ENCODE results near the gene CCDC134. TPM values are rescaled to one million over a fixed set of nuclear protein-coding genes. Genes with fewer than 3 reads are reported as not detected.

CCDC134 gene
- total RNA-seq, 1 donor from 2014 or later: 24.2 TPM

GRCh38 chr22:41840216-41840615 is 39.7 kb downstream of the CCDC134 start:
- TF ChIP-seq CTCF (IDR thresholded peaks at IDR 0.05; ENCODE audit: unreplicated experiment): no peak
- DNase-seq (ENCODE audit: low spot score, unreplicated experiment): no peak
- Mint-ChIP-seq H3K36me3 (ENCODE audit: insufficient read depth) (peaks cover 26% of the 10 kb centered on the region), H3K27ac (peak overlapping the region; percentile 89), H3K4me3 (ENCODE audit: low read depth) (no peak overlapping the region), H3K9me3 (ENCODE audit: low read depth) (no peaks in the 10 kb centered on the region), H3K27me3 (no peaks in the 10 kb centered on the region), H3K4me1 (ENCODE audit: low read depth) (peaks cover 46% of the 10 kb centered on the region)

DNA sequence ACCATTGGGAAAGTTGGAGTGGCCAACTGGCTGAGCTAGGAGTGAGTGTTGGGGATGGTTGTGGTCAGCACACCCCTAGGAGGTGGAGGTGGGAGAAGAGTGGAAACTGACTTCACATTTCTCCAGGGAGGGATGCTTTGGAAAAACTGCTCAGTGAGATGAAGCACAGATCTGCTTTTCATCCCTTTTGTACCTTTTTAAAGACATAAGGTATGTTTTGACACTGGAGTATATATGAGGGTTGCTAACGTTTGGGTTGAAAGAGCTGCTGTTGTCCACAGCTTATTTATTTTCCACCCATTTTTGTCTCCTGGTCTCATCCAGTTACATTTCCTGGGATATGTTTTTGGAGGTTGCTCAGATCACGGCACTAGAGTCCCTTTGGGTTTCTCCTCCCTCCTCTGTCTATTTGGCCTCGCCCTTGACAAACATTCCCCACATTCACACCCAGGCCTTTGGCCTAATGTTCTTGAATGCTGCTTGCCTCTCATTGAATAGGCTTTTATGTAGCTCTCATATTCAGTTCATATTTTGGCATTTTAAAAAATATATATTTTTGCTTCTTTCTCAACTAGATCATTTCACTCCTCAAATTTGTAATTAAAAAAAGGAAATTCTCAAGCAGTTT is 40.7 kb downstream of the CCDC134 start:
- Mint-ChIP-seq H3K27me3 (no peaks in the 10 kb centered on the region), H3K36me3 (ENCODE audit: insufficient read depth) (peaks cover 22% of the 10 kb centered on the region), H3K9me3 (ENCODE audit: low read depth) (no peaks in the 10 kb centered on the region), H3K4me3 (ENCODE audit: low read depth) (no peak overlapping the region), H3K27ac (peak overlapping the region; percentile 89), H3K4me1 (ENCODE audit: low read depth) (peaks cover 53% of the 10 kb centered on the region)
- no peak for TF ChIP-seq CTCF (IDR thresholded peaks at IDR 0.05; ENCODE audit: unreplicated experiment)
- DNase-seq (ENCODE audit: low spot score, unreplicated experiment): no peak

- Mint-ChIP-seq H3K36me3 (ENCODE audit: insufficient read depth) (peaks cover 11% of the 10 kb centered on the region), H3K27ac (no peak overlapping the region), H3K27me3 (no peaks in the 10 kb centered on the region), H3K9me3 (ENCODE audit: low read depth) (no peaks in the 10 kb centered on the region), H3K4me1 (ENCODE audit: low read depth) (peaks cover 61% of the 10 kb centered on the region), H3K4me3 (ENCODE audit: low read depth) (no peak overlapping the region)
- no peak for TF ChIP-seq CTCF (IDR thresholded peaks at IDR 0.05; ENCODE audit: unreplicated experiment)
- no peak for DNase-seq (ENCODE audit: low spot score, unreplicated experiment)
Measured at GRCh38 chr22:41842996-41843970, 42.8 kb downstream of the CCDC134 start.

DNA sequence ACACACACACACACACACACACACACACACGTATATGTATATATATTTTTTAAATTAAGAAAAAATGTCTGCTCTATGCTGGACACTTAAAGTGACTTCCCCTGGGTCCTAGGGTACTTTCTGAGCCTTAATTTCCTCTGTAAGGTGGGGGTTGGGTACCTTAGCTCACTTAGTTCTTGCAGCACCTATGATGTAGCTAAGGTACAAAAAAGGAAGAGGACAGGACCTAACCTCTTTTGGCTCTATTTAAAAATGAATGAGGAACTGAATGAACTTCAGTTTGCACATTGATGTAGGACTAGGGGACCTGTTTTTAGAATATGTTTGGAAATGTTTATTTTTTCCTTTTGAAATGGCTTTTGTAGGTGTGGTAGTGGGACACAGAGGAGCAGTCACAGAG is 43.6 kb downstream of the CCDC134 start:
- peak overlapping the region; percentile 34 for H3K4me3 Mint-ChIP-seq (ENCODE audit: low read depth)

More for the DNA sequence above, 43.6 kb downstream of the CCDC134 start:
- Mint-ChIP-seq H3K27ac (no peak overlapping the region), H3K27me3 (no peaks in the 10 kb centered on the region), H3K9me3 (ENCODE audit: low read depth) (no peaks in the 10 kb centered on the region), H3K4me1 (ENCODE audit: low read depth) (peaks cover 58% of the 10 kb centered on the region), H3K36me3 (ENCODE audit: insufficient read depth) (peaks cover 11% of the 10 kb centered on the region)
- no peak for DNase-seq (ENCODE audit: low spot score, unreplicated experiment)
- no peak for TF ChIP-seq CTCF (IDR thresholded peaks at IDR 0.05; ENCODE audit: unreplicated experiment)
